Measurements from ENCODE around the gene TFDP1.

The TFDP1 gene

GRCh38 chr13:113645329-113645728 lies 60.8 kb downstream of the TFDP1 start:
- no peak overlapping the region for H3K9ac ChIP-seq (ENCODE audit: low read length)
- H3K4me2 ChIP-seq (ENCODE audit: low read length) = no peak overlapping the region
- H3F3A ChIP-seq (ENCODE audit: insufficient read depth, low read length) = no peaks in the 10 kb centered on the region
- TF ChIP-seq EZH2 (IDR thresholded peaks at IDR 0.05; ENCODE audit: borderline replicate concordance, low read length) (no peak), CTCF (IDR thresholded peaks at IDR 0.05; ENCODE audit: low read length) (no peak)
- no peak overlapping the region for H3K27ac ChIP-seq (ENCODE audit: low read depth, low read length, poor library complexity, severe bottlenecking)
- no peaks in the 10 kb centered on the region for H3K79me2 ChIP-seq (ENCODE audit: insufficient read depth, low read length)
- H3K4me3 ChIP-seq (ENCODE audit: low read depth, low read length, poor library complexity, severe bottlenecking) = no peak overlapping the region
- H3K27me3 ChIP-seq (ENCODE audit: insufficient read depth, low read length) = no peaks in the 10 kb centered on the region
- no peaks in the 10 kb centered on the region for H4K20me1 ChIP-seq (ENCODE audit: insufficient read depth, low read length)
- no peak overlapping the region for H2AFZ ChIP-seq (ENCODE audit: low read length)
- H3K4me1 ChIP-seq (ENCODE audit: insufficient read depth, low read length, severe bottlenecking) = no peaks in the 10 kb centered on the region
- no peaks in the 10 kb centered on the region for H3K9me2 ChIP-seq (ENCODE audit: low read depth, low read length)
- H3K36me3 ChIP-seq (ENCODE audit: insufficient read depth, low read length) = peaks cover 21% of the 10 kb centered on the region
- H3K9me3 ChIP-seq (ENCODE audit: low read length) = peaks cover 5% of the 10 kb centered on the region; the same call in 1 of the 2 replicates

- no peak for TF ChIP-seq EZH2 (IDR thresholded peaks at IDR 0.05; ENCODE audit: borderline replicate concordance, low read length)
- Histone ChIP-seq H3K9me2 (ENCODE audit: low read depth, low read length) (no peaks in the 10 kb centered on the region), H3K4me1 (ENCODE audit: insufficient read depth, low read length, severe bottlenecking) (no peaks in the 10 kb centered on the region), H4K20me1 (ENCODE audit: insufficient read depth, low read length) (no peaks in the 10 kb centered on the region), H3K79me2 (ENCODE audit: insufficient read depth, low read length) (no peaks in the 10 kb centered on the region), H3K9ac (ENCODE audit: low read length) (no peak overlapping the region), H3K4me2 (ENCODE audit: low read length) (no peak overlapping the region), H3K27me3 (ENCODE audit: insufficient read depth, low read length) (no peaks in the 10 kb centered on the region), H3K36me3 (ENCODE audit: insufficient read depth, low read length) (peaks cover 12% of the 10 kb centered on the region), H3K27ac (ENCODE audit: low read depth, low read length, poor library complexity, severe bottlenecking) (no peak overlapping the region), H3K9me3 (ENCODE audit: low read length) (peaks cover 4% of the 10 kb centered on the region; the same call in 1 of the 2 replicates), H3K4me3 (ENCODE audit: low read depth, low read length, poor library complexity, severe bottlenecking) (no peak overlapping the region), H2AFZ (ENCODE audit: low read length) (no peak overlapping the region), H3F3A (ENCODE audit: insufficient read depth, low read length) (no peaks in the 10 kb centered on the region)
These were observed 61.8 kb downstream of the TFDP1 start for GRCh38 chr13:113646376-113646775.

GRCh38 chr13:113646921-113647340 lies 62.4 kb downstream of the TFDP1 start:
- H2AFZ ChIP-seq (ENCODE audit: low read length) = no peak overlapping the region
- no peak overlapping the region for H3K4me2 ChIP-seq (ENCODE audit: low read length)
- no peaks in the 10 kb centered on the region for H4K20me1 ChIP-seq (ENCODE audit: insufficient read depth, low read length)
- H3K27ac ChIP-seq (ENCODE audit: low read depth, low read length, poor library complexity, severe bottlenecking) = no peak overlapping the region
- TF ChIP-seq EZH2 (IDR thresholded peaks at IDR 0.05; ENCODE audit: borderline replicate concordance, low read length) (no peak), CTCF (IDR thresholded peaks at IDR 0.05; ENCODE audit: low read length) (no peak)
- peaks cover 7% of the 10 kb centered on the region for H3K36me3 ChIP-seq (ENCODE audit: insufficient read depth, low read length)
- H3K27me3 ChIP-seq (ENCODE audit: insufficient read depth, low read length) = no peaks in the 10 kb centered on the region
- H3K4me1 ChIP-seq (ENCODE audit: insufficient read depth, low read length, severe bottlenecking) = no peaks in the 10 kb centered on the region
- H3K9me2 ChIP-seq (ENCODE audit: low read depth, low read length) = no peaks in the 10 kb centered on the region
- 0 out of 2 replicates have a peak, but pooled peaks cover 2% of the 10 kb centered on the region for H3K9me3 ChIP-seq (ENCODE audit: low read length)
- H3K4me3 ChIP-seq (ENCODE audit: low read depth, low read length, poor library complexity, severe bottlenecking) = no peak overlapping the region
- H3K9ac ChIP-seq (ENCODE audit: low read length) = no peak overlapping the region
- no peaks in the 10 kb centered on the region for H3F3A ChIP-seq (ENCODE audit: insufficient read depth, low read length)
- no peaks in the 10 kb centered on the region for H3K79me2 ChIP-seq (ENCODE audit: insufficient read depth, low read length)
